IMR-90 (cell line): Measurements from ENCODE around the gene CYP39A1. TPM values are rescaled to one million over a fixed set of nuclear protein-coding genes. Genes with fewer than 3 reads are reported as not detected.
A peak's percentile ranks its signal among the peaks of the same experiment; 100 is the strongest.

ENCODE experiments used
- ATAC-seq: fragments of 200-7000 bp; cut with Tn5 transposase; 2 replicates; pipeline ENCODE4 v1.9.1; 2020; ENCODE audit warnings: low read depth, mild to moderate bottlenecking, moderate library complexity
- BruUV-seq: library from RNA; stranded (reverse); fragments of 400-500 nt; replicated peaks from 2 replicates; lab custom pipeline; 2021; lab: Mats Ljungman, UMichigan
- CTCF ChIA-PET: fragments of 300-600 bp; formaldehyde crosslinking; extraction: SDS; loops from one replicate; lab custom pipeline; 2021; ENCODE audit warnings: antibody characterized with exemption; lab: Yijun Ruan, JAX
- POLR2A ChIA-PET: fragments of 300-600 bp; sonication (Branson Sonifier 250); formaldehyde crosslinking; loops from one replicate; lab custom pipeline; 2022; ENCODE audit warnings: antibody characterized with exemption; ENCODE audit not compliant: unreplicated experiment; lab: Charles Lee
- DNase-seq: peaks from one replicate; pipeline ENCODE4 v3.0.0; 2013
- H2AFZ ChIP-seq: replicated peaks from 2 replicates; pipeline ENCODE3; 2013; ENCODE audit warnings: low read length, mild to moderate bottlenecking; ENCODE audit not compliant: poor library complexity
- H2AK5ac ChIP-seq: 2 replicates; pipeline ENCODE4 v1.6.1; 2013; ENCODE audit warnings: low read depth, low read length, inconsistent platforms
- H2AK9ac ChIP-seq: replicated peaks from 2 replicates; pipeline ENCODE3; 2013; ENCODE audit warnings: mild to moderate bottlenecking, low read depth, low read length, moderate library complexity; ENCODE audit not compliant: poor library complexity
- H2BK120ac ChIP-seq: 2 replicates; pipeline ENCODE4 v1.6.1; 2013; ENCODE audit warnings: low read depth, low read length, inconsistent platforms
- H2BK15ac ChIP-seq: 3 replicates; pipeline ENCODE4 v1.6.1; 2013; ENCODE audit warnings: low read depth, low read length, inconsistent platforms
- H2BK20ac ChIP-seq: 2 replicates; pipeline ENCODE4 v1.6.1; 2013; ENCODE audit warnings: low read depth, mild to moderate bottlenecking, inconsistent platforms, low read length, moderate library complexity
- H2BK5ac ChIP-seq: 2 replicates; pipeline ENCODE4 v1.6.1; 2013; ENCODE audit warnings: mild to moderate bottlenecking, low read depth, low read length, inconsistent platforms; ENCODE audit not compliant: poor library complexity, severe bottlenecking
- H3K14ac ChIP-seq: replicated peaks from 2 replicates; pipeline ENCODE4 v1.6.1; 2013; ENCODE audit warnings: low read depth, low read length, inconsistent platforms
- H3K18ac ChIP-seq: 2 replicates; pipeline ENCODE4 v1.6.1; 2013; ENCODE audit warnings: low read depth, low read length, control low read depth
- H3K23ac ChIP-seq: 2 replicates; pipeline ENCODE4 v1.6.1; 2013; ENCODE audit warnings: low read depth, low read length, inconsistent platforms
- H3K27ac ChIP-seq: 2 replicates; pipeline ENCODE4 v1.5.1; 2013; ENCODE audit warnings: mild to moderate bottlenecking, control low read depth, low read length; ENCODE audit not compliant: insufficient read depth
- H3K27me3 ChIP-seq: 2 replicates; pipeline ENCODE4 v1.6.1; 2013; ENCODE audit warnings: low read length; ENCODE audit not compliant: control insufficient read depth, insufficient read depth
- H3K36me3 ChIP-seq: 2 replicates; pipeline ENCODE4 v1.6.1; 2013; ENCODE audit warnings: low read length, mixed read lengths; ENCODE audit not compliant: control insufficient read depth, insufficient read depth
- H3K4ac ChIP-seq: 2 replicates; pipeline ENCODE4 v1.6.1; 2013; ENCODE audit warnings: low read depth, low read length, inconsistent platforms
- H3K4me1 ChIP-seq: 2 replicates; pipeline ENCODE4 v1.6.1; 2013; ENCODE audit warnings: low read length, mixed read lengths; ENCODE audit not compliant: control insufficient read depth, insufficient read depth
- H3K4me2 ChIP-seq: 2 replicates; pipeline ENCODE4 v1.6.1; 2013; ENCODE audit warnings: low read depth, mild to moderate bottlenecking, control low read depth, low read length, moderate library complexity
- H3K4me3 ChIP-seq: 2 replicates; pipeline ENCODE4 v1.5.1; 2013; ENCODE audit warnings: low read depth, mild to moderate bottlenecking, control low read depth, low read length, moderate library complexity; ENCODE audit not compliant: insufficient read depth
- H3K56ac ChIP-seq: 2 replicates; pipeline ENCODE4 v1.6.1; 2013; ENCODE audit warnings: low read length, inconsistent platforms; ENCODE audit not compliant: insufficient read depth; ENCODE audit errors: extremely low read depth
- H3K79me1 ChIP-seq, 2 experiments: 2 replicates each; pipeline ENCODE4 v1.6.1; 2013; ENCODE audit warnings: low read length in 2 of 2, inconsistent platforms in 1 of 2, low read depth in 1 of 2
- H3K9ac ChIP-seq: 2 replicates; pipeline ENCODE4 v1.6.1; 2013; ENCODE audit warnings: low read depth, low read length, control low read depth
- H3K9me1 ChIP-seq: 2 replicates; pipeline ENCODE4 v1.6.1; 2013; ENCODE audit warnings: low read length, inconsistent platforms; ENCODE audit not compliant: insufficient read depth
- H3K9me3 ChIP-seq: 2 replicates; pipeline ENCODE4 v1.6.1; 2013; ENCODE audit warnings: low read length; ENCODE audit not compliant: control insufficient read depth, insufficient read depth
- H4K20me1 ChIP-seq: 2 replicates; pipeline ENCODE4 v1.6.1; 2013; ENCODE audit warnings: low read length, inconsistent platforms; ENCODE audit not compliant: insufficient read depth
- H4K5ac ChIP-seq: 2 replicates; pipeline ENCODE4 v1.6.1; 2013; ENCODE audit warnings: mild to moderate bottlenecking, low read depth, low read length, control low read depth
- H4K8ac ChIP-seq, 2 experiments: 2 replicates each; pipeline ENCODE4 v1.6.1; 2013; ENCODE audit warnings: low read depth in 2 of 2, low read length in 2 of 2, control low read depth in 1 of 2, inconsistent platforms in 1 of 2
- H4K91ac ChIP-seq: 2 replicates; pipeline ENCODE4 v1.6.1; 2013; ENCODE audit warnings: low read depth, low read length, inconsistent platforms; ENCODE audit not compliant: insufficient read depth
- BHLHE40 ChIP-seq: fragments of 150-350 bp; IDR thresholded peaks from 2 replicates; pipeline ENCODE4 v1.6.1; 2016; ENCODE audit warnings: mild to moderate bottlenecking, low read depth, low read length
- CEBPB ChIP-seq: IDR thresholded peaks from 2 replicates; pipeline ENCODE4 v1.6.1; 2012; ENCODE audit warnings: low read depth, low read length, improper control_type of control experiment
- CHD1 ChIP-seq: IDR thresholded peaks from 2 replicates; pipeline ENCODE4 v1.6.1; 2012; ENCODE audit warnings: low read depth, low read length, improper control_type of control experiment
- FOS ChIP-seq: fragments of 150-350 bp; IDR thresholded peaks from 2 replicates; pipeline ENCODE4 v1.6.1; 2016; ENCODE audit warnings: low read depth, low read length
- MAFK ChIP-seq: IDR thresholded peaks from 2 replicates; pipeline ENCODE4 v1.6.1; 2012; ENCODE audit warnings: low read depth, low read length, improper control_type of control experiment
- MAZ ChIP-seq: IDR thresholded peaks from 2 replicates; pipeline ENCODE4 v1.6.1; 2012; ENCODE audit warnings: low read depth, mild to moderate bottlenecking, low read length, improper control_type of control experiment, moderate library complexity, borderline replicate concordance
- POLR2A ChIP-seq: IDR thresholded peaks from 2 replicates; pipeline ENCODE4 v1.6.1; 2012; ENCODE audit warnings: mild to moderate bottlenecking, low read depth, low read length
- RAD21 ChIP-seq: IDR thresholded peaks from 2 replicates; pipeline ENCODE4 v1.6.1; 2012; ENCODE audit warnings: low read length, improper control_type of control experiment
- RCOR1 ChIP-seq: IDR thresholded peaks from 2 replicates; pipeline ENCODE4 v1.6.1; 2012; ENCODE audit warnings: mild to moderate bottlenecking, low read length, improper control_type of control experiment; ENCODE audit not compliant: insufficient replicate concordance
- RFX5 ChIP-seq: IDR thresholded peaks from 2 replicates; pipeline ENCODE4 v1.8.0; 2012; ENCODE audit warnings: low read depth, mild to moderate bottlenecking, low read length, moderate library complexity
- SMC3 ChIP-seq: fragments of 150-350 bp; IDR thresholded peaks from 2 replicates; pipeline ENCODE4 v1.6.1; 2016; ENCODE audit warnings: low read depth, mild to moderate bottlenecking, antibody characterized with exemption, low read length, moderate library complexity
- WGBS, 2 experiments: methylation state at CpG; one replicate each; pipeline versions ENCODE4 v1.1.5 to v1.1.7; 2013; ENCODE audit warnings: missing lambda C conversion rate in 2 of 2; ENCODE audit not compliant: insufficient read length in 1 of 2; ENCODE audit errors: extremely low coverage in 2 of 2; 5-methylcytosine and 5-hydroxymethylcytosine counted together
- dilution Hi-C: fragments of 300-500 bp; cut with HindIII; formaldehyde crosslinking; loops from one replicate; pipeline ENCODE4 v1.14.3; 2018; ENCODE audit warnings: low sequenced_read_pairs; ENCODE audit not compliant: unreplicated experiment
- in situ Hi-C: fragments of 300-500 bp; cut with MboI; formaldehyde crosslinking; loops from 3 replicates; pipeline ENCODE4 v1.14.3; 2019; ENCODE audit warnings: low sequenced_read_pairs, inconsistent platforms, mixed read lengths
- intact Hi-C: fragments of 100-400 bp; cut with micrococcal nuclease; formaldehyde crosslinking; loops from 2 replicates; pipeline ENCODE4 v1.10.0; 2022
- polyA plus RNA-seq, 3 experiments: library from polyadenylated mRNA; depleted of rRNA; stranded (reverse); fragments of >200 nt; gene quantifications; 2 replicates each; pipeline ENCODE4 v1.2.3, GENCODE V29; 2012; ENCODE audit warnings: low replicate concordance in 1 of 3
- total RNA-seq: library from RNA; depleted of rRNA; stranded (reverse); fragments of >200 nt; gene quantifications from 2 replicates; pipeline ENCODE4 v1.2.3, GENCODE V29; 2012
- TF ChIP-seq, protein P1 (sequence below): conservative IDR thresholded peaks from 2 replicates; pipeline ENCODE4 v1.5.1; 2012; ENCODE audit warnings: mild to moderate bottlenecking, low read depth, low read length, improper control_type of control experiment
- TF ChIP-seq, protein P2 (sequence below): fragments of 150-350 bp; IDR thresholded peaks from 2 replicates; pipeline ENCODE4 v1.6.1; 2016; ENCODE audit warnings: low read depth, mild to moderate bottlenecking, low read length, moderate library complexity, borderline replicate concordance
- TF ChIP-seq, protein P3 (sequence below): fragments of 150-350 bp; IDR thresholded peaks from 2 replicates; pipeline ENCODE4 v1.6.1; 2017; ENCODE audit warnings: mild to moderate bottlenecking, antibody characterized with exemption, low read length, low read depth

CYP39A1 gene
- total and polyA plus RNA-seq, 2 of the 4 experiments (the other 2 are of a cell fraction), result 0.03 TPM; not detected in 1

DNA sequence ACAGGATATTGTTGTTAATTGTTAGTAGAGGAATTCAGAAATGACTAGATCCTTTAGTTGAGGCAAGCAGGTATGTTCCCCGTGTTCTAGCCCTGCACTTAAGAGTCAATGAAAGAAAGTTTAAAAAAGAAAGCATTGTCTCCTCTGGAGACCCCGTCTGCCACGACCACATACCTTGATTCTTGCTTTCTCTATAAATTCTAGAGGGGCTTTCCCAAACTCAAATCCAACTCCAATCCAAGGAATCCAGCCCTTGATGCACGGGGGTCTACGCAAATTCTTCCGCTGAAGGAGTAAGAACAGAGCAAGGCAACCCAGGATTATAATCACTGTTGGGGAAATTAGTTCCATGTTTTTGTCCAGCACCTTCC is 401 bp downstream of the CYP39A1 start:
- no peaks in the 10 kb centered on the region for H3K9me1 ChIP-seq
- no peaks in the 10 kb centered on the region for H3K27me3 ChIP-seq
- no peak overlapping the region for H2BK15ac ChIP-seq
- ChIA-PET CTCF (interaction anchor here (0.6 kb wide), 1 partner anchor 50 kb away, joined by 3 read pairs; no protein-coding TSS in a partner anchor), POLR2A (no interaction called here)
- no peaks in the 10 kb centered on the region for H3K4me1 ChIP-seq
- H3K4me2 ChIP-seq, result peak overlapping the region; percentile 72
- no peak overlapping the region for H2BK20ac ChIP-seq
- in situ Hi-C loops (no loop called here), intact Hi-C loops (no loop called here), dilution Hi-C loops (no loop called here)
- ATAC-seq (no peak), DNase-seq (no peak)
- peak overlapping the region; percentile 94 for H2AFZ ChIP-seq
- no peaks in the 10 kb centered on the region for H3K9me3 ChIP-seq
- no peak for TF ChIP-seq MAFK
- TF ChIP-seq BHLHE40, result no peak
- no peak for TF ChIP-seq MAZ
- TF ChIP-seq RCOR1, result no peak
- no peak for TF ChIP-seq SMC3
- TF ChIP-seq RAD21, result no peak
- TF ChIP-seq FOS, result no peak
- no peak for TF ChIP-seq POLR2A
- TF ChIP-seq CHD1, result no peak
- TF ChIP-seq RFX5, result no peak
- TF ChIP-seq CEBPB, result no peak
- TF ChIP-seq, protein P1, sequence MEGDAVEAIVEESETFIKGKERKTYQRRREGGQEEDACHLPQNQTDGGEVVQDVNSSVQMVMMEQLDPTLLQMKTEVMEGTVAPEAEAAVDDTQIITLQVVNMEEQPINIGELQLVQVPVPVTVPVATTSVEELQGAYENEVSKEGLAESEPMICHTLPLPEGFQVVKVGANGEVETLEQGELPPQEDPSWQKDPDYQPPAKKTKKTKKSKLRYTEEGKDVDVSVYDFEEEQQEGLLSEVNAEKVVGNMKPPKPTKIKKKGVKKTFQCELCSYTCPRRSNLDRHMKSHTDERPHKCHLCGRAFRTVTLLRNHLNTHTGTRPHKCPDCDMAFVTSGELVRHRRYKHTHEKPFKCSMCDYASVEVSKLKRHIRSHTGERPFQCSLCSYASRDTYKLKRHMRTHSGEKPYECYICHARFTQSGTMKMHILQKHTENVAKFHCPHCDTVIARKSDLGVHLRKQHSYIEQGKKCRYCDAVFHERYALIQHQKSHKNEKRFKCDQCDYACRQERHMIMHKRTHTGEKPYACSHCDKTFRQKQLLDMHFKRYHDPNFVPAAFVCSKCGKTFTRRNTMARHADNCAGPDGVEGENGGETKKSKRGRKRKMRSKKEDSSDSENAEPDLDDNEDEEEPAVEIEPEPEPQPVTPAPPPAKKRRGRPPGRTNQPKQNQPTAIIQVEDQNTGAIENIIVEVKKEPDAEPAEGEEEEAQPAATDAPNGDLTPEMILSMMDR, result no peak
- TF ChIP-seq, protein P2, sequence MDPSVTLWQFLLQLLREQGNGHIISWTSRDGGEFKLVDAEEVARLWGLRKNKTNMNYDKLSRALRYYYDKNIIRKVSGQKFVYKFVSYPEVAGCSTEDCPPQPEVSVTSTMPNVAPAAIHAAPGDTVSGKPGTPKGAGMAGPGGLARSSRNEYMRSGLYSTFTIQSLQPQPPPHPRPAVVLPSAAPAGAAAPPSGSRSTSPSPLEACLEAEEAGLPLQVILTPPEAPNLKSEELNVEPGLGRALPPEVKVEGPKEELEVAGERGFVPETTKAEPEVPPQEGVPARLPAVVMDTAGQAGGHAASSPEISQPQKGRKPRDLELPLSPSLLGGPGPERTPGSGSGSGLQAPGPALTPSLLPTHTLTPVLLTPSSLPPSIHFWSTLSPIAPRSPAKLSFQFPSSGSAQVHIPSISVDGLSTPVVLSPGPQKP, result no peak
- TF ChIP-seq, protein P3, sequence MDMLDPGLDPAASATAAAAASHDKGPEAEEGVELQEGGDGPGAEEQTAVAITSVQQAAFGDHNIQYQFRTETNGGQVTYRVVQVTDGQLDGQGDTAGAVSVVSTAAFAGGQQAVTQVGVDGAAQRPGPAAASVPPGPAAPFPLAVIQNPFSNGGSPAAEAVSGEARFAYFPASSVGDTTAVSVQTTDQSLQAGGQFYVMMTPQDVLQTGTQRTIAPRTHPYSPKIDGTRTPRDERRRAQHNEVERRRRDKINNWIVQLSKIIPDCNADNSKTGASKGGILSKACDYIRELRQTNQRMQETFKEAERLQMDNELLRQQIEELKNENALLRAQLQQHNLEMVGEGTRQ, result no peak
- H3K56ac ChIP-seq, result no peak overlapping the region
- no peaks in the 10 kb centered on the region for H3K79me1 ChIP-seq
- no peaks in the 10 kb centered on the region for H4K20me1 ChIP-seq
- BruUV-seq, result no TSS peak
- no peak overlapping the region for H4K91ac ChIP-seq
- peak overlapping the region; percentile 76 for H3K4me3 ChIP-seq
- no peak overlapping the region for H4K8ac ChIP-seq
- no peak overlapping the region for H3K27ac ChIP-seq
- H2AK5ac ChIP-seq, result no peak overlapping the region
- 0% methylated on average over 2 of the region's 6 CpGs; no CpG with 5 or more reads in 1 of the 2 experiments for WGBS, 2 experiments
- no peak overlapping the region for H3K18ac ChIP-seq
- H2BK5ac ChIP-seq, result no peak overlapping the region
- H3K9ac ChIP-seq, result peak overlapping the region; percentile 5; the same call in 1 of the 2 replicates
- H4K5ac ChIP-seq, result no peak overlapping the region
- no peak overlapping the region for H2BK120ac ChIP-seq
- no peaks in the 10 kb centered on the region for H3K36me3 ChIP-seq
- no peak overlapping the region for H2AK9ac ChIP-seq
- H3K23ac ChIP-seq, result no peak overlapping the region
- no peak overlapping the region for H3K14ac ChIP-seq
- no peak overlapping the region for H3K4ac ChIP-seq
